ENCODE measurements around the gene PACSIN1. TPM values are rescaled to one million over a fixed set of nuclear protein-coding genes. Genes with fewer than 3 reads are reported as not detected.

PACSIN1 gene
- total RNA-seq, 1 experiment from 2014 or later, result not detected

DNA sequence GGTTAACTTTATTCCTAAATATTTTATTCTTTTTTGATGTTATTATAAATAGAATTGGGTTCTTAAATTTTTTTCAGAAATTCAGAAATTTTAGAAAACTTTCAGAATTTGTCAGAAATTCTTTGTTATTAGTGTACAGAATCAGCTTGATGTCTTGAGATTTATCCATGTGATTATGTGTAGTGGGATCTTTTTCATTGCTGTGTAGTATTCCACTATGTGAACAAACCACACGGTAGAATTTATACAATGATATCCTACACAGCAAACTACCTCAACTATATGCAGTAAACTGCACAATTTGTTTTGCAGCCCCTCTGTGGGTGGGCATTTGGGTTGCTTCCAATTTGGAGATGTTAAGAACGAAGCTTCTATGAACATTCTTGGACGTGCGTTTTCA is 43.9 kb downstream of the PACSIN1 start:
- in situ Hi-C loops (cut with HindIII; ENCODE audit: low pct_unique_long_range_greater_than_20kb, low sequenced_read_pairs), result no loop called here
- no peak for DNase-seq (ENCODE audit: low read depth)

DNA sequence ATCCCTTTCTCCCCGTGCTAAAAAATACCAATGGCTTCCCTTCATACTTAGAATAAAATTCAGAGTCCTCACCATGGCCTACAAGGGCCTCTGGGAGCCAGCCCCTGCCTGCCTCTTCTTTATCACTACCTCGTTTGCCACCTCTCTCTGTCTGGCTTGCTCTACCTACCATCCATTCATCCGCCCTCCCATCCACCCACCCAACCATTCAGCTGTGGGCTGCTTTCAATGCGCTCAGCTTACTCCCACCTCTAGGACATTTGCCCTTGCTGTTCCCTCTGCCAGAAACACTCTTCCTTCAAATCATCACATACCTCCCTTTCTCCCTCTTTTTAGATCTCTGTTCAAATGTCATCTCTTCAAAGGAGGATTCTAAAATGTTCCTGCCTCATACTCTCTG is 44.4 kb downstream of the PACSIN1 start:
- DNase-seq (ENCODE audit: low read depth), result no peak
- in situ Hi-C loops (cut with HindIII; ENCODE audit: low pct_unique_long_range_greater_than_20kb, low sequenced_read_pairs), result no loop called here

DNA sequence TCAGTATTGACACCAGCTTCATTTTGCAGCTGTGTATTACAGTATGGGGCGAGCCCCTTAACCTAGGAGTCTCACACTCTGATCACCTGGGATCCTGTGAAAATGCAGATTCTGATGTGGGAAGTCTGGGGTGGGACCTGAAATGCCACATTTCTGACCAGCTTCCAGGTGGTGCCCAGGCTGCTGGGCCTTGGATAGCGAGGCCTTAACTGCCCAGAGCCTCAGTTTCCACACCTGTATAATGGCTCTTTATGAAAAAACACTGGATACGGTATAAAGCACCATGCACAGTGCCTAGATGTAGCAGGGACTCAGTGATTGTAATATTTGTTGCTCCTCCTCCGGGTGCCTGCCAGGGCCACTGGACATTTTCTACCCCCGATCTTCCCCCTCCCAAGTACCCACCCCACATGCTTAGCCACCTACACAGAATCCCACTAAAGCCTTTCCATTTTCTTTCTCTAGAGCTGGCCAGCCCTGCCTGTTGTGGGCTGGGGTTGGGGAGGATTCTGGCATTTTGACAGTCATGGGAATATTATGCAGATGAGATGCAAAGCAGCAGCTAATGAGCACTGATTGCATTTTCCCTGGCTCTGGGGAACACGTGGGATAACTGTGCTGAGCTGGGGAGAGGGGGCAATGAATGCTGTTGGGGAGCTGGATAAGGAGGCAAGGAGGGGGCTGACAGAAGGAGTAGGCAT is 45.5 kb downstream of the PACSIN1 start:
- no peak for DNase-seq (ENCODE audit: low read depth)
- in situ Hi-C loops (cut with HindIII; ENCODE audit: low pct_unique_long_range_greater_than_20kb, low sequenced_read_pairs), result no loop called here

DNA sequence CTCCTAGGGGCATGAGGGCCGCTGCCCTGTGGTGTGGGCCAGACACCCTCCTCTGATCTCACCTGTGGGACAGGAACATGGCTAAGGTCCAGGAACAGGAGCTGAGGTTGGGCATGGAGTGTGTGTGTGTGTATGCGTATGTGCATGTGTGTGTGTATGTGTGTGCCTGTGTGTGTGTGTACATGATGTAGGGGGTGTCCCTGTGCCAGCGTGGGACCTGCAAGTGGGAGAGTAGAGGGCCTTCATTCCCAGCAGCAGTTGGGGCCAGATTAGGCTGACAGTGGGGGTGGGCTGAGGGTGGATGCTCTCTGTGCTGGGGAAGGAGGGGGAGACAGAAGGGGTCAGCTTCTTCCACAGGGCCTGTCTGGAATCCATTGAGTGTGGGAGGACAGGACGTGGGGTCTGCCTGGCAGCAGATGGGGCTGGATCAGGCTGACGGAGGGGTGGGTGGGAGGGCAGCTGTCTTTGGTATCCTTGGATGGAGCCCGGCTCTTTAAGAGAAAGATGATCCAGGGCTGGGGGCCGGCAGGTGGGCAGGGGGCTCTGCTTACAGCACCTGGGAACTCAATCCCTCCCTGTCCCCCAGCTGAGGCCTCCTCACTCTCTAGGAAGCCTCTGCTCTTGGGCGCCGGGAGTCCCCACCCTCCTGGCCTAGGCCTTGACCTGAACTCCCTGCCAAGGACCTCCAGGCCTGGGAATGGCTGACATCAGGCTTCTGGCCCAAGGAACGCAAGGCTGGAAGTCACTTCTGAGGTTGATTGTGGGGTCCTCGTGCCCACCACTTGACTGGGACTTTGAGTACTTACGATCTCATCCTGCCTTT is 46.2 kb downstream of the PACSIN1 start:
- DNase-seq (ENCODE audit: low read depth), result no peak
- in situ Hi-C loops (cut with HindIII; ENCODE audit: low pct_unique_long_range_greater_than_20kb, low sequenced_read_pairs), result no loop called here

DNA sequence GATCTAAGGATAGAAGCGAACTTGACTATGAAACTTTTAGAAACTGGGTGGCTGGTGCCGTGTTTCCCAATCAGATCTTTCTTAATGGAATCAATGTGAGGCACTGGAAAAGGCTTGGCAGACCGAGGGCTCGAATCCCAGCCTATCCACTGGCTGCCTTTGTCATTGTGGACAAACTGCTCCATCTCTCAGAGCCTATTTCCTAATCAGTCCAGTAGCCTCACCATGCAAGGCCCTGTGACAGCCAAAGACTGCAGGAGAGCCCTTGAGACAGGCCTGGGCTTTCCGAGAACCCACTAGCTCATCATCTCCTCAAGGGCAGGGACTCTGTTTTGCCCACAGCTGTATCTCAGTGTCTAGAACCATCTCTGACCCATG is 46.9 kb downstream of the PACSIN1 start:
- in situ Hi-C loops (cut with HindIII; ENCODE audit: low pct_unique_long_range_greater_than_20kb, low sequenced_read_pairs), result no loop called here
- no peak for DNase-seq (ENCODE audit: low read depth)

DNA sequence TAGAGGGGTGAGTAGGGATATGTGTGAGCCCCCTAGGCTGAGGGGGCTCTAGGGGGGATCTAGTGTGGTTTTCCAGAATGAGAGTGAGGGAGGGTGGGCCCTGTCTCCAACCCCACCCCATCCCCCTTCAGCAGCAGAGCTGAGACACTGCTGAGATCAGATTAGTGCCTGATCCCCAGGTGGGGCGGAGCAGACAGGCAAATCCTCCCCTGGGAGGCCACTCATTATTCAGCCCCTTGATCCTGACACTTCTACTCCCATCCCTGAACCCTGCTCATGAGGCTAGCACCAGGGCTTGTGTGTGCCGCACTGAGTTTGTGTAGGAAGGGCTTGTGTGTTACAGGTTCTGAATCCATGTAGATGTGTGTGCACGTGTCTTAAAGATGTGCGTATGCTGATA is 47.8 kb downstream of the PACSIN1 start:
- in situ Hi-C loops (cut with HindIII; ENCODE audit: low pct_unique_long_range_greater_than_20kb, low sequenced_read_pairs), result no loop called here
- DNase-seq (ENCODE audit: low read depth), result no peak

DNA sequence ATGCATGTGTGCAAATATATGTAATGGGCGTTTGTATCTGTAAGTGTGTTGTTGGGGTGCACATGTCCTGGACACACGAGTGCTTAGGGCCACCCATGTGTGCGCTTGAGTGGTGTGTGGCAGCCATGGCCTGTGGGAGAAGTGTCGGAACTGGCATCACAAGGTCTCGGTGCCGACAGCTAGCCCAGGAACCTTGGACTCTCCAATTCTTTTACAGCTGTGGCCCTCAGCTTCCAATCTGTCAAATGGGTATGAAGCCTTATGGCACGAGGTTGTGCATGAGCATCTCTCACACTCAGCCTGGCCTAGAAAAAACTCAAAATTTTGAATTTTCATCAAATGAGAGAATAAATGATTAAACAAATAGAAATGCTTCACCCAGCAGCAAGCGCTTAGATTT is 48.2 kb downstream of the PACSIN1 start:
- DNase-seq (ENCODE audit: low read depth), result no peak
- in situ Hi-C loops (cut with HindIII; ENCODE audit: low pct_unique_long_range_greater_than_20kb, low sequenced_read_pairs), result no loop called here

DNA sequence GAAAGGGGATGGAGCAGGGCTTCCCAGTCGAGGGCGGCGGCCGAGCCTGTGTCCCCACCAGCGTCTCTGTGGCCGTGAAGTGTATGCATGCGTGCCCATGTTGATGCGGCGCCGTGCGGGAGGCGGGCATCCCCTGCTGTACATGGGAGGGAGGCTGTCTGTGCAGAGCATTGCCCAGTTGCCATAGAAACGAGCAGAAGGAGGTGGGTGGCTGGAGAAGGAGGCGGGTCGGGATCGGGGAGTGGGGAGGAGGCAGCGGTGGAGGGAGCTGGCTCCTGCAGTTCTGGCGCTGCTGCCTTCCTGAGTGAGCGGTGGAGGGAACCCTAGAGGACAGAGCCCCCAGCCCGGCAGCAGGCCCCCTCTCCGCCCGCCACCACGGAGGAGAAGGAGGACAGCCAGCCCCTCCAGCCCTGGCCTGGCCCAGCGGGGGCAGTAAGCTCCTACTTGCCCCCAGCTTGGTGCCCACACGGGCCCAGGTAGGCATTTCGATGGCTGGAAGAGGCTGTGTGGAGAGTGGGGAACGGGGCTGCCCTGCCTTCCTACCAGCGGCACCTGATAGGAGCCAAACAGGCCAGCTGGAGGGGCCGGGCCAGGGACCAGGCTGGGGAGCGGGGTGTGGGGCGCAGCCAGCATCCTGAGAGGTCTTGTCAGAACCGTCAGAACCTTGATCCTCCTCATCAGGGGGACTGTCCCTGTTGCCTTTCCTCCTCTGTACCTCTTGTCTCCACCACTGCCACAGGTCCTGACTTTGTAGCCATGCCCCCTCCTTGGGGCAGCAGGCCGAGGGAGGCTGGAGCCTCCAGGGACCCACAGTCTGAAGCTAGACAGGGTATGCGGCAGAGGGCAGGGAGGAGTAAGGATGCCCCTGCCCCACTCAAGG is 49.0 kb downstream of the PACSIN1 start:
- no peak for DNase-seq (ENCODE audit: low read depth)
- in situ Hi-C loops (cut with HindIII; ENCODE audit: low pct_unique_long_range_greater_than_20kb, low sequenced_read_pairs), result no loop called here

DNA sequence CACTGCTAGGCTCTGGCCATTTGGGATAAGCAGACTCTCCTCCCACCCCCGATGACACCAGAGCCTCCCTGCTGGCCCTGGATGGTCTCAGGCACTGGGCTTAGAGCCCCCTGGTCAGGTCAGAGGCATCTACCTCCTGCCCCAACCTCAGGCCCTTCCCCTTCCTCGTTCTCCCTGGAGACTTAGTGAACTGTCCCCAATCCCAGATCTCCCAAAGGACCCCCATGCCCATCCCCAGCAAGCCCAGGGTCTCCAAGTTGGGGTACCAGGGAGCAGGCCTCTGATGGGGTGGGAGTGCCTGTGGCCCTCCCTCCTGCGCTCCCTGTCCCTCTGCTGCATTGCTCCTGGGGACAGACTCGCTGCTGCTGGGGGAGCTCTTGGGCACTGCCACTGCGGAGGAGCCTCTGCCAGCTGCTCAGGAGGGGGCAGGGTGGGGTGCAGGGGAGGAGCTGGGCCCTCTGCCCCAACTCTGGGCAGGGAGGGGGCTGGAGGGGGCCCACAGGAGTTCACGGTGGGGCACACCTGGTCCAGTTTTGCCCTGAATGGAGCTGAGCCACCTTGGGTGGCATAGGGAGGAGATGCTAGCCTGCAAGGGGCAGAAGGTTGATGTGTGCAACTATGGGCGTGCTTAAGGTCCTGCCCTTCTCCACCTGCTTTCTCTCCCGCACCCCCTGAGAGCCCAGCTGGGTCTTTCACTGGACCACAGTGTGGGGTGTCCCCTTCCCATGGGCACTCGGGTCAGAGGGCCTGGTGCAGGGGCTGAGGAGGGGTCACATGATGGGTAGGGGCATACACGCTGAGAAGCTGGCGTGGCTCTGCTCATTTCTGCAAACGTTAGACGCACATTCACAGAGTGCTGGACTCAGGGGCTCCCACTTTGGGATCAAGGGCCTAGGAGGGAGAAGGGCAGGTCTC is 49.9 kb downstream of the PACSIN1 start:
- no peak for DNase-seq (ENCODE audit: low read depth)
- in situ Hi-C loops (cut with HindIII; ENCODE audit: low pct_unique_long_range_greater_than_20kb, low sequenced_read_pairs), result no loop called here

DNA sequence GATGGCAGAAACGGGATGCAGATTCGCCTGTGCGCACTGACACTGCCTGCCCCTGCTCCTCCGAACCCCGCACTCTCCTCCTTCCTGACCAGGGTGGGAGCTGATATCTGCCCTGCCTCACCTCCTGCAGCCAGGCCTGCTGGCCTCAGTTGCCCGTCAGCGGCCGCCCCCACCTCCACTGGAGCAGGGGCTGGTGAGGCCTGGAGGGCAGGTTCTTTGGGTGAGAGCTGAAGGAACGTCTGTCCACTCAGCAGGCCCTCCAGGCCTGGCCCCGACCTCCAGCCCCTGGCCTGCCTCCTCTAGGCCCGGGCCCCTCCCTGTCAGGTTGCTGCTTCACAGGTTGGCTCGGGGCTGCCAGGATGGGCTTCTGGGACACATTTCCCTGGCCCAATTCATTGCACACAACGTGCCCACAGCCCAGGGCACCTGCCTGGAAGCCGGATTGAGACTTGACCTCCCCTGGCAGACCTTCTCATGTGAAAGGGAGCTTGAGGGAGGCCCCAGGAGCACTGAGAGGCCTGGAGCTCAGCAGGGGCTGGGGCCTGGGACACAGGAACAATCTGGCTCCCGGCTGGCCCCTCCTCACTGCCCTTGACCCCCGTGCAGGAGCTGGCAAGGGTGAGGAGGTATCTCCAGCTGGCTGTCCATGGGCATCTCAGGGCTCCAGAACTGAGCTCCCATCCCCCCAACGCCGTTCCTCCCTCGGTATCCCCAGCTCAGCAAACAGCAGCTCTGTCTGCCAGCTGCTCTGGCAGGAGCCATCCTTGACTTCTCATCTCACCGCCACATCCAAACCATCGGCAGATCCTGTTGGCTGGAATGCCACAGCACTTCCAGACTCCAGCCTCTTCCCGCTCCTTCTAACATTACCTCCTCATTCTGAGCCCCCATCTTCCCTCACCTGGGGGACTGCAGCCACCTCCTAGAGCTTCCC is 50.8 kb downstream of the PACSIN1 start:
- no peak for DNase-seq (ENCODE audit: low read depth)
- in situ Hi-C loops (cut with HindIII; ENCODE audit: low pct_unique_long_range_greater_than_20kb, low sequenced_read_pairs), result no loop called here

DNA sequence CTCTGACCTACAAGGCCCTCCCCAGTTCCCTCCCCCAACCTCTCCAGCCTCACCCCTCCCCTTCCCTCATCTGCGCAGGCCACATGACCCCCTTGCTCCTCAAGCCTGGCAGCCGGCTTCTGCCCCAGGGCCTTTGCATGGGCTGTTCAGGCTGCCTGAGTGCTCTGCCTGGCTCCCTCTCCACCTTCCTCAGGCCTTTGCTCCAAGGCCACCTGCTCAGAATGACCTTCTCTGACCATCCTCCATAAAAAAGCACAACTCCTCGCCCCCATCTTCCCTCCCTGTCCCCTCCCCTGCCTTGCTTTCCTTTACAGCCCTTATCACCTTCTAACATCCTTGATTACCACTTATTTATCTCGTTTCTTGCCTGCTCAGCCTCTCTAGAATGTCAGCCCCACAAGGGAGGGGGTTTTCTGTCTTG is 51.6 kb downstream of the PACSIN1 start:
- no peak for DNase-seq (ENCODE audit: low read depth)
- in situ Hi-C loops (cut with HindIII; ENCODE audit: low pct_unique_long_range_greater_than_20kb, low sequenced_read_pairs), result no loop called here

DNA sequence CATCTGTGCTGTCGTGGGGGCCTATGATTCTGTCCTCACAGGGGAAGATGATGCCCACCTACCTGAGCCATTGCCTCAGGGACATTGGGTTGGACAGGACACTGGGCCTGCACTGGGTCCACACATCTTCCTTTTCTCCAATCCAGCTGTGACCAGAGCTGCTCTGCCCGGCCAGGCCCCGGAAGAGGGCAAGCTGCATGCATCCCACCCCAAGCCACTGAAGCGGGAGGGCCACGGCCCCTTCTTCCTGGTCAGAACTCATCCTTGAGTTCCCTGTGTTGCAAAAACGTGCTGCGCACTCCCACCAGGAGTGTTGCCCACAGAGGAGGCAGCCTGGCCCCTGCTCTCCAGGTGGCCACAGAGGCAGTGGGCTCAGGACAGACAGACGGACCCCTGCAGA is 52.1 kb downstream of the PACSIN1 start:
- in situ Hi-C loops (cut with HindIII; ENCODE audit: low pct_unique_long_range_greater_than_20kb, low sequenced_read_pairs), result no loop called here
- no peak for DNase-seq (ENCODE audit: low read depth)

DNA sequence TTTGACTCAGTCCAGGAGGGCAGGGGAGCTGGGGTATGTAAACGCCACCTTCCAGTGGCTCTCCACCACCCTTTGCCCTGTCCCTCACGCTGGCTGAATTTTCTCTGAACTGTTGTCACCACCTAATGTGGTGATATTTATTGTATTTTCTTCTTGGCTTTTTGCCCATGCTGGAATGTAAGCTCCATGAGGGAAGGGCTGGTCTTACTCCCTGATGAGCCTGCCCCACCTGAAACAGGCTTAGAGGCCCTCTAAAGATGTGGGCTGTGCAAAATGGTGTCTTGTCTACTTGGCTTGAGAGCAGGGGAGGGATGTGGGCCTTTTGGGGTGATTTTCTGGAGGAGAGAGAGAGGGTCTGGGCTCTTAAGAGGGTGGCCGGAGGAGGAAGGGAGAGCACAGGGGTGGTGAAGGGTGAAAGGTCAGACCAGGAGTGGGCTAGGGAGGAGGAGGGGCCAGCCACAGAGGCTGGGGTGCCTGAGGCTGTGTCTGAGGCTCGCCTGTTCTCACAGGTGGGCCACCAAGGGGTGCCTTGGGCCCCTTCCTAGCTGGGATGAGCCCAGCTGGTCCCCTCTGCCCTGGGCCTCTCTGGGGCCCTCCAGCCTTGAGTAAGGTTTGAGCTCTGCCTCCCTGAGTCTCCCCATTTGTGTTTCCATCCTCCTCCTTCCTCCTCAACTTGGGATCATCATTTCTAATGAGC is 52.9 kb downstream of the PACSIN1 start:
- in situ Hi-C loops (cut with HindIII; ENCODE audit: low pct_unique_long_range_greater_than_20kb, low sequenced_read_pairs), result no loop called here
- no peak for DNase-seq (ENCODE audit: low read depth)

DNA sequence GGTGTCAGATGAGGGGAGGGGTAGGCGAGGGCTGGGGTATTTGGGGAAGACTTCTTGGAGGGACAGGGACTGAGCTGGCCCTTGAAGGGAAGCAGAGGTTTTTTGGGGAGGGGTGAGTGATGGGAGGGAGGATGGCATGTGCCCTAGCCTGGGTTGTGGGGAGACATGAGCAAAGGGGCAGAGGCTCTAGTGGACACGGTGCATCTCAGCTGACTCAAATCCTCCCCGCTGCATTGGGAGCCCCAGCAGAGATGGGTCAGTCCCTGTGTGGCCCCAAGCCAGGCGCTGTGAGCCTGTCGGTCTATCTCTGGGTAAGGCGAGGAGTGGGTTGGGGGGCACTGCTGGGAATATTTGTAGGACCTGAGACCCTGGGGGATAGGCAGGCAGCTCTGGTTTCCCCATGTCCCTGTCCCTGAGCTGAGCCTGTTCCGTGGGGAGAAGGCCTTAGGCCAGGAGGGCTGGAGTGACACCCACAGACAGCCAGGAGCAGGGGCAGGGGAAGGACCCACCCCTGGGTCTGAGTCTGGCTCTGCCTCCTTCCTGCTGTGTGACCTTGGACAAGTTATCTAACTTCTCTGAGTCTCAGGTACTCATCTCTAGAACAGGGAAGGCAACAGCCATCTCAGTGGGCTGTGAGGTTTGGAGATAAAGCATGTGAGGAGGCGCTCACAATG is 54.2 kb downstream of the PACSIN1 start:
- no peak for DNase-seq (ENCODE audit: low read depth)
- in situ Hi-C loops (cut with HindIII; ENCODE audit: low pct_unique_long_range_greater_than_20kb, low sequenced_read_pairs), result no loop called here

DNA sequence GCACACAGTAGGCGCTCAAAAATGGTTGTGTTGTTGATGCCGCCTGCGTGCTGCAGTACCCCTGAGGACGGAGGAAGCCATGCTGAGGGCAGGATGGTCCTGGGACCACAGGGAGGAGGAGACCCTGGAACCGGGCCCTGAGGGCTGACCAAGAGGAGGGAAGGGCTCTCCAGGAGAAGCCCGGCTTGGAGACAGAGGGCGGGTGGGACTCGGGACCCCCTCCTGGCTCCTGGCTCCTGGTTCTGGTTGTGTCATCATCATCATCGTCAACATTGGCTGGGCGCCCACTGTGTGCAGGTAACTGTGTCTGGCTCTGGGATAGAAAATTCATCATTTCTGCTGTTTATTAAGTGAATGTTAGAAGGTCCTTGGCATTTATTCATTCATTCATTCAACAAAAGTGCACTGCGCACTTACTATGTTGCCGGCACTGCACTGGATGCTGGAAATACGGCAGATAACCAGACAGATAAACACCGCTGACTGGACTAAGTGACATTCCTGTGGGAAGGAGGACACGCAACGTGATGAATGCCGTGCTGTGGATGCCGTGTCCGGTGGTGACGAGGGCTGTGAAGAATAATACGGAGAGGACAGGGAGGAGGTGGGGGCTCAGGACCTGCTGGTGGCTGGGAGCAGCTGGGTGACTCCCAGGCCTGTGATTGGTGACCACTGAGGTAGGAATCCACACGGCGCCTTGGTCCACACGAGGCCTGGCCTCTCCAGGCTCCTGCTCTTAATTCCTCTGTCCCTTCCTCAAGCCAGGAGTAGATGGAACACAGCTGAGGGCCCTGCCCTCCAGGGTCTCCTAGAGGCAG is 55.0 kb downstream of the PACSIN1 start:
- no peak for DNase-seq (ENCODE audit: low read depth)
- in situ Hi-C loops (cut with HindIII; ENCODE audit: low pct_unique_long_range_greater_than_20kb, low sequenced_read_pairs), result no loop called here

Data from Caki2 (cell line).